Prostate gland (tissue), 2 donors: ENCODE data around the gene PSMF1.

Experiments used
- POLR2A ChIP-seq: fragments of 450-650 bp; IDR thresholded peaks from one replicate; pipeline ENCODE4 v1.6.1; 2016; ENCODE audit warnings: antibody characterized with exemption, mild to moderate bottlenecking
- POLR2AphosphoS5 ChIP-seq: sonication (generic); formaldehyde crosslinking; IDR thresholded peaks from one replicate; pipeline ENCODE4 v1.6.1; 2017; ENCODE audit warnings: antibody characterized with exemption
- TF ChIP-seq, protein P1 (sequence below), 4 experiments: fragments of 200-600 bp in 2 of 4; fragments of 450-650 bp in 2 of 4; sonication (generic) in 2 of 4; IDR thresholded peaks; 1 replicate in 3 of 4; 2 replicates in 1 of 4; pipeline ENCODE4 v1.5.1; 2016 to 2019; ENCODE audit warnings: antibody characterized with exemption in 4 of 4, mild to moderate bottlenecking in 2 of 4, moderate library complexity in 2 of 4

DNA sequence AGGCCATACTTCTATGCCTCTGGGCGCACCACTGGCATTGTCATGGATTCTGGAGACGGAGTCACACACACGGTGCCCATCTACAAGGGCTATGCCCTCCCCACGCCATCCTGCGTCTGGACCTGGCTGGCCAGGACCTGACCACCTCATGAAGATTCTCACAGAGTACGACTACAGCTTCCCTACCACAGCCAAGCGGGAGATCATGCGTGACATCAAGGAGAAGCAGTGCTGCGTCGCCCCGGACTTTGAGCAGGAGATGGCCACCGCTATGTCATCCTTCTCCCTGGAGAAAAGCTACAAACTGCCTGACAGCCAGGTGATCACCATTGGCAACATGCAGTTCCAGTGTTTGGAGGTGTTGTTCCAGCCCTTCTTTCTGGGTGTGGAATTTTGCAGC is 42.6 kb downstream of the PSMF1 start:
- TF ChIP-seq, protein P1, sequence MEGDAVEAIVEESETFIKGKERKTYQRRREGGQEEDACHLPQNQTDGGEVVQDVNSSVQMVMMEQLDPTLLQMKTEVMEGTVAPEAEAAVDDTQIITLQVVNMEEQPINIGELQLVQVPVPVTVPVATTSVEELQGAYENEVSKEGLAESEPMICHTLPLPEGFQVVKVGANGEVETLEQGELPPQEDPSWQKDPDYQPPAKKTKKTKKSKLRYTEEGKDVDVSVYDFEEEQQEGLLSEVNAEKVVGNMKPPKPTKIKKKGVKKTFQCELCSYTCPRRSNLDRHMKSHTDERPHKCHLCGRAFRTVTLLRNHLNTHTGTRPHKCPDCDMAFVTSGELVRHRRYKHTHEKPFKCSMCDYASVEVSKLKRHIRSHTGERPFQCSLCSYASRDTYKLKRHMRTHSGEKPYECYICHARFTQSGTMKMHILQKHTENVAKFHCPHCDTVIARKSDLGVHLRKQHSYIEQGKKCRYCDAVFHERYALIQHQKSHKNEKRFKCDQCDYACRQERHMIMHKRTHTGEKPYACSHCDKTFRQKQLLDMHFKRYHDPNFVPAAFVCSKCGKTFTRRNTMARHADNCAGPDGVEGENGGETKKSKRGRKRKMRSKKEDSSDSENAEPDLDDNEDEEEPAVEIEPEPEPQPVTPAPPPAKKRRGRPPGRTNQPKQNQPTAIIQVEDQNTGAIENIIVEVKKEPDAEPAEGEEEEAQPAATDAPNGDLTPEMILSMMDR (IDR thresholded peaks at IDR 0.05): no peak
- TF ChIP-seq POLR2AphosphoS5 (no peak), POLR2A (no peak)
